ENCODE data around the gene ALG8.
"Not testable (repeated sequence)": the region's sequence is repeated elsewhere in the genome, so short reads cannot be mapped to it uniquely, and the experiment has no call there.

DNA sequence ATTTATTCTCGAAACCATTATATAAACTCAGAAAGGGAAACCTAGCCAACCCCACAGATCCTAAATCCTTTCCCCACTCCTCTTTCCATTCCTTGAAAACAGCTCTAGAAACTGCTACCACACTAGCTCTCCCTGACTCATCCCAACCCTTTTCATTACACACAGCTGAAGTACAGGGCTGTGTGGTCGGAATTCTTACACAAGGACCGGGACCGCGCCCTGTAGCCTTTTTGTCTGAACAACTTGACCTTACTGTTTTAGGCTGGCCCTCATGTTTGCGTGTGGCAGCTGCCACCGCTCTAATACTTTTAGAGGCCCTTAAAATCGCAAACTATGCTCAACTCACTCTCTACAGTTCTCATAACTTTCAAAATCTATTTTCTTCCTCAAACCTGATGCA is 54.9 kb downstream of the ALG8 start:
- not testable (repeated sequence) for TF ChIP-seq POU2F2 (IDR thresholded peaks at IDR 0.05; ENCODE audit: low read depth, low read length); POLR2AphosphoS5 (IDR thresholded peaks at IDR 0.05; ENCODE audit: low read depth, low read length); POLR2A (IDR thresholded peaks at IDR 0.05; ENCODE audit: low read depth, low read length); PAX5 (IDR thresholded peaks at IDR 0.05; ENCODE audit: insufficient read depth, low read length, severe bottlenecking); TAF1 (IDR thresholded peaks at IDR 0.05; ENCODE audit: low read depth, low read length)
